PC-9 (cell line): ENCODE data around the gene RAB28. TPM values are rescaled to one million over a fixed set of nuclear protein-coding genes. Genes with fewer than 3 reads are reported as not detected.

Source experiments
- BruUV-seq: library from RNA; stranded (reverse); fragments of 400-500 nt; replicated peaks from 2 replicates; lab custom pipeline; 2021; lab: Mats Ljungman, UMichigan
- CTCF ChIA-PET: fragments of 300-600 bp; sonication (Branson Sonifier 250); formaldehyde crosslinking; loops from one replicate; lab custom pipeline; 2022; ENCODE audit warnings: antibody characterized with exemption; lab: Charles Lee
- POLR2A ChIA-PET: fragments of 300-600 bp; sonication (Branson Sonifier 250); formaldehyde crosslinking; loops from one replicate; lab custom pipeline; 2022; ENCODE audit warnings: antibody characterized with exemption; ENCODE audit not compliant: unreplicated experiment; lab: Charles Lee
- DNase-seq, 2 experiments: peaks; one replicate each; pipeline versions ENCODE4 v3.0.0 to v3.0.0-alpha.2; 2015 to 2022; ENCODE audit warnings: mixed read lengths in 1 of 2
- H2AFZ ChIP-seq: fragments of 200-600 bp; sonication (generic); 2 replicates; pipeline ENCODE4 v1.8.1; 2017; ENCODE audit warnings: antibody characterized with exemption
- H3F3A ChIP-seq: fragments of 200-600 bp; sonication (generic); 2 replicates; pipeline ENCODE4 v1.8.1; 2017; ENCODE audit warnings: antibody characterized with exemption, mild to moderate bottlenecking, low read depth; ENCODE audit not compliant: insufficient read depth
- H3K27ac ChIP-seq: fragments of 200-600 bp; sonication (generic); 2 replicates; pipeline ENCODE4 v1.6.1; 2016; ENCODE audit warnings: mixed run types
- H3K27me3 ChIP-seq: fragments of 200-600 bp; sonication (generic); 2 replicates; pipeline ENCODE4 v1.6.1; 2016; ENCODE audit warnings: low read depth, mixed run types; ENCODE audit not compliant: insufficient read depth
- H3K36me3 ChIP-seq: fragments of 200-600 bp; sonication (generic); 2 replicates; pipeline ENCODE4 v1.6.1; 2016; ENCODE audit warnings: low read depth, mixed run types
- H3K4me1 ChIP-seq: fragments of 200-600 bp; sonication (generic); replicated peaks from 2 replicates; pipeline ENCODE4 v1.6.1; 2016; ENCODE audit warnings: mixed run types; ENCODE audit not compliant: insufficient read depth
- H3K4me2 ChIP-seq: fragments of 200-600 bp; sonication (generic); 2 replicates; pipeline ENCODE4 v1.6.1; 2017; ENCODE audit warnings: mixed run types
- H3K4me3 ChIP-seq: fragments of 200-600 bp; sonication (generic); 2 replicates; pipeline ENCODE4 v1.6.1; 2016; ENCODE audit warnings: mixed run types
- H3K79me2 ChIP-seq: fragments of 200-600 bp; sonication (generic); 2 replicates; pipeline ENCODE4 v1.6.1; 2017; ENCODE audit warnings: low read depth, mixed run types
- H3K9me2 ChIP-seq: fragments of 200-600 bp; sonication (generic); 2 replicates; pipeline ENCODE4 v1.8.1; 2017; ENCODE audit warnings: mild to moderate bottlenecking; ENCODE audit not compliant: insufficient read depth
- H3K9me3 ChIP-seq: fragments of 200-600 bp; sonication (generic); 2 replicates; pipeline ENCODE4 v1.8.1; 2016; ENCODE audit warnings: low read depth; ENCODE audit not compliant: insufficient read depth
- H4K20me1 ChIP-seq: fragments of 200-600 bp; sonication (generic); 2 replicates; pipeline ENCODE4 v1.8.1; 2017; ENCODE audit not compliant: insufficient read depth
- EZH2 ChIP-seq: fragments of 200-600 bp; sonication (generic); IDR thresholded peaks from 2 replicates; pipeline ENCODE4 v1.8.0; 2017; ENCODE audit warnings: antibody characterized with exemption, low read depth
- intact Hi-C: fragments of 100-400 bp; cut with micrococcal nuclease; formaldehyde crosslinking; loops from one replicate; pipeline ENCODE4 v1.10.0; 2022; ENCODE audit not compliant: unreplicated experiment
- total RNA-seq: library from RNA; stranded (reverse); gene quantifications from 2 replicates; pipeline ENCODE4 v1.2.3, GENCODE V29; 2021
- TF ChIP-seq, protein P1 (sequence below): fragments of 200-600 bp; sonication (generic); conservative IDR thresholded peaks from 2 replicates; pipeline ENCODE4 v1.6.1; 2017; ENCODE audit warnings: mixed run types, antibody characterized with exemption, mild to moderate bottlenecking, moderate library complexity

The RAB28 gene
- total RNA-seq, 1 experiment from 2014 or later, result 17.5 TPM

DNA sequence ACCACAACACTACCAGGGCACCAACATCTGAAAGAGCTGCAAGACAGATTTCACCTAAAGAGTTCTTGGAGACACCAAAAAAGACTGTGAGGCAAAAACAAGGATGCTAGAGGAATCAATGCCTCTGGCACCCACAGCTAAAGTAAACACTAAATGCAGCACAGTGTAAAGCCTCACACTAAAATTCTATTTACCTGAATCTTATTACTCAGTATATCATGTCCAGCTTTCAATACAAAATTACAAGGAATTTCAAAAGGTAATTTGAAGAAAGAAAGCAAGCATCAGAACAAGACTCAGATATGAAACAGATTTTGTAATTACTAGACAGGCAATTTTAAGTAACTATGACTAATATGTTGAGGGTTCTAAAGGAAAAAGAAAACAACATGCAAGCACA, 19.6 kb downstream of the RAB28 start:
- POLR2A ChIA-PET, result no interaction called here
- CTCF ChIA-PET, result no interaction called here

DNA sequence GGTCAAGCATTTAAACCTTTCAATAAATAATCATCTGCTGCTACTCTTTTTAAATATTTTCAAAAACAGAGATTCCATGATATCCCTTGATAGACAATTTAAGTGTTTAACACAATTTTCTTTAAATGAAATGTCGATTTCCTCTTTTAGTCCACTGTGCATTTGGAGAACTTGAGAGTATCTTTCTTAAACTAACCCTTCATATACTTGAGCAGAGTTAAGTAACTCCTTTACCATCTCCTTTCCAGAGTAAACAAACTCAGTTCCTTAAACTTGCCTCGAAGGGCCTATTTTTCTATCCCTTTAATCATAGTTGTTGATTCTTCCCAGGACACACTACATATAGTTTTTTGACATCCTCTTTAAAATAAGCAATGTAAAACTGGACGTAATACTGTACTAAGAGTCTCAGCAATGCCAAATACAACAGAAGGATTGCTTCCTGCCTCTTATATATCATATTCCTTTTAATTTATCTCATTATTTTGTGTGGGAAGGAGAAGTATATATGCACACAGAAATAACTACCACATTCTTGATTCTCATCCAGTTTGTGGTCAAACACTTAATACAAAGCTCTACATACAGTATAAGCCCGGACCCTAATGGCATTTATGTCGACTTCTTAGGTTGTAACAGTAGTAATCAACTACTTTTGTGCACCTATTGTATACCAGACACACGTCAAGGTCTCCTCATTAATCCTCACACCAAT, 22.8 kb downstream of the RAB28 start:
- Histone ChIP-seq H3K79me2 (0 out of 2 replicates have a peak, but pooled peaks cover 4% of the 10 kb centered on the region), H3K27ac (no peak overlapping the region), H3K4me1 (no peaks in the 10 kb centered on the region), H3F3A (no peaks in the 10 kb centered on the region), H2AFZ (no peak overlapping the region), H3K36me3 (0 out of 2 replicates have a peak, but pooled peaks cover 5% of the 10 kb centered on the region), H3K9me3 (no peaks in the 10 kb centered on the region), H3K27me3 (no peaks in the 10 kb centered on the region), H4K20me1 (no peaks in the 10 kb centered on the region; the same call in 1 of the 2 replicates), H3K9me2 (no peaks in the 10 kb centered on the region), H3K4me3 (no peak overlapping the region), H3K4me2 (no peak overlapping the region)
- ChIA-PET POLR2A (no interaction called here), CTCF (no interaction called here)
- TF ChIP-seq, protein P1, sequence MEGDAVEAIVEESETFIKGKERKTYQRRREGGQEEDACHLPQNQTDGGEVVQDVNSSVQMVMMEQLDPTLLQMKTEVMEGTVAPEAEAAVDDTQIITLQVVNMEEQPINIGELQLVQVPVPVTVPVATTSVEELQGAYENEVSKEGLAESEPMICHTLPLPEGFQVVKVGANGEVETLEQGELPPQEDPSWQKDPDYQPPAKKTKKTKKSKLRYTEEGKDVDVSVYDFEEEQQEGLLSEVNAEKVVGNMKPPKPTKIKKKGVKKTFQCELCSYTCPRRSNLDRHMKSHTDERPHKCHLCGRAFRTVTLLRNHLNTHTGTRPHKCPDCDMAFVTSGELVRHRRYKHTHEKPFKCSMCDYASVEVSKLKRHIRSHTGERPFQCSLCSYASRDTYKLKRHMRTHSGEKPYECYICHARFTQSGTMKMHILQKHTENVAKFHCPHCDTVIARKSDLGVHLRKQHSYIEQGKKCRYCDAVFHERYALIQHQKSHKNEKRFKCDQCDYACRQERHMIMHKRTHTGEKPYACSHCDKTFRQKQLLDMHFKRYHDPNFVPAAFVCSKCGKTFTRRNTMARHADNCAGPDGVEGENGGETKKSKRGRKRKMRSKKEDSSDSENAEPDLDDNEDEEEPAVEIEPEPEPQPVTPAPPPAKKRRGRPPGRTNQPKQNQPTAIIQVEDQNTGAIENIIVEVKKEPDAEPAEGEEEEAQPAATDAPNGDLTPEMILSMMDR, result no peak
- TF ChIP-seq EZH2, result no peak
- intact Hi-C loops, result no loop called here
- no TSS peak for BruUV-seq
- DNase-seq, result no peak

More for the DNA sequence above, 19.6 kb downstream of the RAB28 start:
- 0 out of 2 replicates have a peak, but pooled peaks cover 4% of the 10 kb centered on the region for H3K79me2 ChIP-seq
- no peak overlapping the region for H2AFZ ChIP-seq
- H3K27ac ChIP-seq, result no peak overlapping the region
- H3K4me1 ChIP-seq, result no peaks in the 10 kb centered on the region
- no peak overlapping the region for H3K4me3 ChIP-seq
- H3K4me2 ChIP-seq, result no peak overlapping the region
- H3K9me3 ChIP-seq, result no peaks in the 10 kb centered on the region
- no TSS peak for BruUV-seq
- no peaks in the 10 kb centered on the region for H3K9me2 ChIP-seq
- no peaks in the 10 kb centered on the region for H3F3A ChIP-seq
- intact Hi-C loops, result no loop called here
- no peaks in the 10 kb centered on the region; the same call in 1 of the 2 replicates for H4K20me1 ChIP-seq
- 0 out of 2 replicates have a peak, but pooled peaks cover 6% of the 10 kb centered on the region for H3K36me3 ChIP-seq
- no peaks in the 10 kb centered on the region for H3K27me3 ChIP-seq
- TF ChIP-seq, protein P1, result no peak
- TF ChIP-seq EZH2, result no peak
- no peak for DNase-seq

DNA sequence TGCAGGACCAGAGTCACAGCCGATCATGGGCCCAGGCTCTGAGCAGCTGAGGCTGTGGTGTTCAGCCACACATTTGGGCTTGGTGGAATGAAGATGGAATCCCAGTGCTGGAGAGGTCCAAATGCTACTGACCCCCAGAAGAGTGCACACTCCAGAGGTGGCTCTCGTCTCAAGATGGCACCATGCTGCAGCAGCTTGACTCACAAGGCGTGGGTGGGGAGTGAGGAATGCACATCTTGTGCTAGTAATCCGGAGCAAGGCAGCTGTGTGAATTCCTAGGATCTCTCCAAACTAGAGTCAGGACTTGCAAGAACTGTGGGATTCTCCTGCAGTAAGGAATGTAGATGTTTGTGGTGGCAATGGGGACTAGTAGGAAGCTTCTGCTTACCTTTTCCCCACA, 28.7 kb downstream of the RAB28 start:
- Histone ChIP-seq H2AFZ (no peak overlapping the region), H3K27ac (no peak overlapping the region), H4K20me1 (no peaks in the 10 kb centered on the region), H3K9me3 (no peaks in the 10 kb centered on the region; the same call in 1 of the 2 replicates), H3K36me3 (no peaks in the 10 kb centered on the region), H3K79me2 (no peaks in the 10 kb centered on the region), H3F3A (no peaks in the 10 kb centered on the region), H3K9me2 (no peaks in the 10 kb centered on the region), H3K4me3 (no peak overlapping the region), H3K4me1 (no peaks in the 10 kb centered on the region), H3K4me2 (no peak overlapping the region), H3K27me3 (no peaks in the 10 kb centered on the region)
- no TSS peak for BruUV-seq
- no peak for DNase-seq
- ChIA-PET POLR2A (no interaction called here), CTCF (no interaction called here)
- intact Hi-C loops, result no loop called here
- TF ChIP-seq, protein P1, result no peak
- no peak for TF ChIP-seq EZH2
